ENCODE data around the gene TMEM121. TPM values are rescaled to one million over a fixed set of nuclear protein-coding genes. Genes with fewer than 3 reads are reported as not detected.
"Not testable (repeated sequence)": the region's sequence is repeated elsewhere in the genome, so short reads cannot be mapped to it uniquely, and the experiment has no call there.

Gene TMEM121
- total RNA-seq, 1 donor from 2014 or later = 9.3 TPM

DNA sequence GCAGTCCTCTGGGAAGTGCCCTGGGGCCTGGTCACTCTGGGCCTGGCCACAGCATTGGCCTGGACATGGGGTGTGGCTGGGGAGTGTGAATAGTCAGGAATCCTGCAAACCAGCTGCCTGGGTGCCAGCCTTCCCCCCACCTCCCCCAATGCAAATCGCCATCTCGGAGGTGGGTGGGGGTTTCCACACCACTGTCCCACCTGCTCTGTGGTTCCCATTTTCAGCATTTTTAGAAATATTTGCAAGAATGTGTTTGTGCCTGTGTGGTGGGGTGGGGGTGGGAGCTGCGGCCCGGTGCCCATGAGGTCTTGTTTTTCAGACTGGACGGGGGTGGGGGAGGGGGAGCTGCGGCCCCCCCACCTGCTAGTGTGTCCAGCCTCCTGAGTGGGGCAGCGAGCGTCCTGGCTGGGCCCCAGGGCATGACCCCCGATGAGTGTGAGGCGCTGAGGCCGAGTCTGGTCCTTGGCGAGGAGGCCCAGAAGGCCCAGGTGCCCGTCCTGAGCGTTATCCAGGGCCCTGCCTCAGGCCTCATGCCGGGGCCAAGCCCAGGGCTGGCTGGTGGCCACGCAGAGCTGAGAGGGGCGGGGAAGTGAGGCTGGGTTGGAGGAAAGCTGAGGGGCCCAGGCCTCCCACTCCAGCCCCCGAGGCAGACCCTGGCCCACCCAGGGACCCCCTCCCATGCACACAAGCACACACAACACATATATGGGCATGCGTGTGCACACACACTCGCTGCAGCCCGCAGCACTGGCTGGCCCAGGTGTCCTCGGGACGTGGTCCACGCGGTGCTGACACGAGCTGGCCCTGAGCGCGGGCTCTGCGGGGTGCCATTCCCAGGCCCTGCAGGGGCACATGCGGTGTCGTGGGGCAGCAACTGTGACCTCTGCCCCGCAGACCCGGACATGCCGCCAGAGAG, 40.1 kb downstream of the TMEM121 start:
- H3K27me3 ChIP-seq; H3K27ac ChIP-seq; DNase-seq (ENCODE audit: extremely low spot score in 2 of 2); H3K4me1 ChIP-seq; H3K9me3 ChIP-seq; intact Hi-C loops (cut with DNase I); H3K36me3 ChIP-seq; H3K4me3 ChIP-seq: not testable (repeated sequence)

DNA sequence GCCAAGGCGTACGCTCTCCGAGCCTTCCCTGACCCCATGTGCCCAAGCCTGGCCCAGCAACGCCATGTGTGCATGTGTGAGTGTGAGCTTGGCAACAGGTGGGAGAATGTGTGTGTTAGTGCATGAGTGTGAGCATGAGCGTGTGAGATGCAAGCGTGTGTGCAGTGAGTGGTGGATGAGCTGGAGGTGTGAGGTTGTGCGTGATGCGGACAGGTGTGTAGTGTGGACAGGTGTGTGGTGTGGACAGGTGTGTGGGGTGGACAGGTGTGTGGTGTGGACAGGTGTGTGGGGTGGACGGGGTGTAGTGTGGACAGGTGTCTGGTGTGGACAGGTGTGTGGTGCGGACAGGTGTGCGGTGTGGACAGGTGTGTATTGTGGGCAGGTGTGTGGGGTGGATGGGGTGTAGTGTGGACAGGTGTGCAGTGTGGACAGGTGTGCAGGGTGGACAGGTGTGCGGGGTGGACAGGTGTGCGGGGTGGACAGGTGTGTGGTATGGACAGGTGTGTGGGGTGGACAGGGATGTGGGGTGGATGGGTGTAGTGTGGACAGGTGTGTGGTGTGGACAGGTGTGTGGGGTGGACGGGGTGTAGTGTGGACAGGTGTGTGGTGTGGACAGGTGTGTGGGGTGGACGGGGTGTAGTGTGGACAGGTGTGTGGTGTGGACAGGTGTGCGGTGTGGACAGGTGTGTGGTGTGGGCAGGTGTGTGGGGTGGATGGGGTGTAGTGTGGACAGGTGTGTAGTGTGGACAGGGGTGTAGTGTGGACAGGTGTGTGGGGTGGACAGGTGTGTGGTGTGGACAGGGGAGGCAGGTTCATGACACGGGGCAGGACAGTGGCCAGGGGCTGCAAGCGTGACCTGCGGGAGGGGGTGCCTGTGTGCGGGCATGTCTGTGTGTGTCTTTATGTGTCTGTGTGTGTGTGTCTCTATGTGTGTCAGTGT, 41.1 kb downstream of the TMEM121 start:
- H3K4me1 ChIP-seq; H3K27ac ChIP-seq; H3K27me3 ChIP-seq; H3K9me3 ChIP-seq; DNase-seq (ENCODE audit: extremely low spot score in 2 of 2); intact Hi-C loops (cut with DNase I); H3K36me3 ChIP-seq; H3K4me3 ChIP-seq: not testable (repeated sequence)

DNA sequence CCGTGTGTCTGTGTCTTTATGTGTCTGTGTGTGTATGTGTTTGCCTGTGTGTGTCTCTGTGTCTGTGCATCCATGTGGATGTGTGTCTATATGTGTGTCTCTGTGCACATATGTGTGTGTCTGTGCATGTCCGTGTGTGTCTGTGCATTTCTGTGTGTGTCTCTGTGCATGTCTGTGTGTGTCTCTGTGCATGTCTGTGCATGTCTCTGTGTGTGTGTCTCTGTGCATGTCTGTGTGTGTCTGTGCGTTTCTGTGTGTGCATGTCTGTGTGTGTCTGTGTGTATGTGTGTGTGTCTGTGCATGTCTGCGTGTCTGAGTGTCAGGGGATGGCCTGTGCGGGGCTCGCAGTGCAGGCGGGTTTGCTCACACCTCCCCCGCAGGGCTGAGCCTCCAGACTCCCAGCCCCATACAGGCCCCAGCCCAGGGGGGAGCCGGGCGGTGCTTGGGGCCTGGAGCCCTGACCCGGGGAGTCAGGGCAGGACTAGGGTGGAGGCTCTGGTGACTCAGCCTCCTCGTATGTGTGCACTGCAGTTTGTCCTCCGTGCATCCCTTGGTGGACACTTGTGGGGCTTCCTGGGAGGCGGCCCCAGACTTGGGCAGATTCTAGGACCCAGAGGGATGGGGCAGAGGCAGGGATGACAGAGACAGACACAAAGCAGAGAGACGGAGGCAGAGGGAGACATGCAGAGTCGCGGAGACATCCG, 41.9 kb downstream of the TMEM121 start:
- H3K27me3 ChIP-seq; H3K9me3 ChIP-seq; DNase-seq (ENCODE audit: extremely low spot score in 2 of 2); H3K4me1 ChIP-seq; intact Hi-C loops (cut with DNase I); H3K27ac ChIP-seq; H3K36me3 ChIP-seq; H3K4me3 ChIP-seq: not testable (repeated sequence)

DNA sequence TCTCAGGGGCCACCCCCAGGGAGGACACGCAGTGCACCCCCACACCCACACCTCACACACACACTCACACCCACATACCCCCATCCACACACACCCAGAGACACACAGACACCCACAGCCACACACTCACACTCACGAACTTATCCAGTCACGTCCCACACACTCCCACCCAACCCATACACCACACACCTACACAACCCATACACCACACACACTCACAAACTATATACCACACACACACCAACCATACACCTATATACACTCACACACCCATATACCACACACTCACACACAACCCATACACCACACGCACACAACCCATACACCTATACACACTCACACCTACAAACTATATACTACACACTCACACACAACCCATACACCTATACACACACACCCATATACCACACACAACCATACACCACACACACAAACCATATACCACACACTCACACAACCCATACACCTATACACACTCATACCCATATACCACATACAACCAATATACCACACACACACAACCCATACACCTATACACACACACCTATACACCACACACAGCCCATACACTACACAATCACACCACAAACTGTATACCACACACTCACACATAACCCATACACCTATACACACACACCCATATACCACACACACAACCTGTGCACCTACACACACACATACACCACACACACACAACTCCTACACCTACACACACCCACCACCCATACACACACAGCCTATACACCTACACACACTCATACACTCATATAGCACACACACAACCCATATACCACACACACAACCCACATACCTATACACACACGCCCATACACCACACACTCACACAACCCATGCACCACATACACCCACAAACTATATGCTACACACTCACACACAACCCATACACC, 42.7 kb downstream of the TMEM121 start:
- TF ChIP-seq POLR2AphosphoS5 (IDR thresholded peaks at IDR 0.05; ENCODE audit: insufficient read depth in 1 of 2, low read depth in 1 of 2) = no peak
- TF ChIP-seq, protein P1, sequence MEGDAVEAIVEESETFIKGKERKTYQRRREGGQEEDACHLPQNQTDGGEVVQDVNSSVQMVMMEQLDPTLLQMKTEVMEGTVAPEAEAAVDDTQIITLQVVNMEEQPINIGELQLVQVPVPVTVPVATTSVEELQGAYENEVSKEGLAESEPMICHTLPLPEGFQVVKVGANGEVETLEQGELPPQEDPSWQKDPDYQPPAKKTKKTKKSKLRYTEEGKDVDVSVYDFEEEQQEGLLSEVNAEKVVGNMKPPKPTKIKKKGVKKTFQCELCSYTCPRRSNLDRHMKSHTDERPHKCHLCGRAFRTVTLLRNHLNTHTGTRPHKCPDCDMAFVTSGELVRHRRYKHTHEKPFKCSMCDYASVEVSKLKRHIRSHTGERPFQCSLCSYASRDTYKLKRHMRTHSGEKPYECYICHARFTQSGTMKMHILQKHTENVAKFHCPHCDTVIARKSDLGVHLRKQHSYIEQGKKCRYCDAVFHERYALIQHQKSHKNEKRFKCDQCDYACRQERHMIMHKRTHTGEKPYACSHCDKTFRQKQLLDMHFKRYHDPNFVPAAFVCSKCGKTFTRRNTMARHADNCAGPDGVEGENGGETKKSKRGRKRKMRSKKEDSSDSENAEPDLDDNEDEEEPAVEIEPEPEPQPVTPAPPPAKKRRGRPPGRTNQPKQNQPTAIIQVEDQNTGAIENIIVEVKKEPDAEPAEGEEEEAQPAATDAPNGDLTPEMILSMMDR (IDR thresholded peaks at IDR 0.05) = no peak
- no peak for TF ChIP-seq POLR2A (IDR thresholded peaks at IDR 0.05)
- Histone ChIP-seq H3K27ac (no peak overlapping the region), H3K36me3 (no peaks in the 10 kb centered on the region), H3K4me1 (no peaks in the 10 kb centered on the region), H3K27me3 (no peaks in the 10 kb centered on the region), H3K4me3 (no peak overlapping the region), H3K9me3 (no peaks in the 10 kb centered on the region)
- intact Hi-C loops (cut with DNase I) = no loop called here
- DNase-seq (ENCODE audit: extremely low spot score in 2 of 2) = no peak

DNA sequence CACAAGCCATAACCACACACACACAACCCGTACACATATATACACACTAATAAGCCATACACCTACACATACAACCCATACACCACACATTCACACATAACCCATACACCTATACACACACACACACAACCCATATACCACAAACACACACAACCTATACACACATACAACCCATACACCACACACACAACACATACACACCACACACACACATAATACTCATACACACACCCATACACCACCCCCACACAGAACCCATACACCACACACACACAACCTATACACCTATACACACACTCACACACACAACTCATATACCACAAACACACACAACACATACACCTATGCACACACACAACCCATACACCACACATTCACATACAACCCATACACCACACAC, 44.1 kb downstream of the TMEM121 start:
- Histone ChIP-seq H3K36me3 (no peaks in the 10 kb centered on the region), H3K4me1 (no peaks in the 10 kb centered on the region), H3K27me3 (no peaks in the 10 kb centered on the region), H3K9me3 (no peaks in the 10 kb centered on the region), H3K27ac (no peak overlapping the region), H3K4me3 (no peak overlapping the region)
- TF ChIP-seq POLR2A (IDR thresholded peaks at IDR 0.05) (no peak), POLR2AphosphoS5 (IDR thresholded peaks at IDR 0.05; ENCODE audit: insufficient read depth in 1 of 2, low read depth in 1 of 2) (no peak)
- TF ChIP-seq, protein P1 (IDR thresholded peaks at IDR 0.05) = no peak
- intact Hi-C loops (cut with DNase I) = no loop called here
- no peak for DNase-seq (ENCODE audit: extremely low spot score in 2 of 2)

DNA sequence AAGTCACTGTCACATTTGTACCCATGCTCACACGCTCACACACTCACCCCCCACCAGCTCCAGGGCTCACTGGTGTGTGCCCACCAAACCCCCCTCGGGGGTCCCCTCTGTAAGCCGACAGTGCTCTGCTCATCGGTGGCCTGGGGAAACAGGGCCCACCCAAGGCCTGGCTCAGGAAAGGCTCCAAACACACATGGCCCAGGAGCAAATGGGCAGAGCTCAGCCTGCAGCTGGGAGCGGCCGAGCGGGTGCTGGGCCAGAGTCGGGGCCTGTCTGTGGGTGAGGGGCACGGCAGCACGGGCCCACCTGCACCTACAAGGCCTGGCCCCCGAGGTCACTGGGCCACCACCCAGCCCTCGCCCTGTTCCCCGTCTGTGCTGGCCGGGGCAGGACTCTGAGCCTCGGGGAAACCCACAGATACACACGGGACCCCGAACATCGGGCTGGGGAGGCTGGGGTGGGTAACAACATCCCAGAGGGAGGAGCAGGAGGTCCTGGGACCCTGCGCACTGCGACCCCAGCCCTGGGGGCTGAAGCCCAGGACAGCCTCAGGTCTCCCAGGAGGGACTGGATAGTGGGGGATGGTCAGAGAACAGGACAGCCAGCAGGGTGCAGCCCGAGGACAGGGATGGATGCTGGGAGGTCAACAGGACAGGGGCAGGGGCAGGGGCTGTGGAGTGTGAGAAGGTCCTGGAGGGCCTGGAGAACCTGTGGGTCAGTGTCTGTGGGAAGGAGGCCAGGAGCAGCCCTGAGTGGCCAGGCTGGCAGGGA, 45.0 kb downstream of the TMEM121 start:
- H3K4me3 ChIP-seq; H3K27ac ChIP-seq; H3K4me1 ChIP-seq; H3K36me3 ChIP-seq; DNase-seq (ENCODE audit: extremely low spot score in 2 of 2); intact Hi-C loops (cut with DNase I); H3K9me3 ChIP-seq; H3K27me3 ChIP-seq: not testable (repeated sequence)

DNA sequence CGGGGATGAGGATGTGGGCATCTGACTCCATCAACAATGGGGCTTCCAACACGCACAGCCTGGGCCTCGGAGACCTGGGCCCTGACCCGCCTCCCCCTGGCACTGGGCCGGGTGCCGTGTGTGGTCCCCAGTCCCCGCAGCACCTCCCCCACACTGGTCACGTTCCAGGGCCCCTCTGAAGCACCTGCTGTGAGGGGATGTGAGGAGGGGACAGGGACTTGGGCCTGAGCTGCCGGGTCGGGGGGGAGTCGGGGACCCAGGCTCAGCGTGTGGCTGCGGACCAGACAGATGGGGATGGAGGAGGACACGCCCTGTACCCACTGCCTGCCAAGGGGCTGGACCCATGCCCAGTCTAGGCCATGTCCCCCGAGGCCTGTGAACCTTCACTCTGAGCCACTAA, 45.7 kb downstream of the TMEM121 start:
- H3K9me3 ChIP-seq; H3K4me1 ChIP-seq; H3K36me3 ChIP-seq; intact Hi-C loops (cut with DNase I); H3K4me3 ChIP-seq; H3K27me3 ChIP-seq; H3K27ac ChIP-seq; DNase-seq (ENCODE audit: extremely low spot score in 2 of 2): not testable (repeated sequence)

DNA sequence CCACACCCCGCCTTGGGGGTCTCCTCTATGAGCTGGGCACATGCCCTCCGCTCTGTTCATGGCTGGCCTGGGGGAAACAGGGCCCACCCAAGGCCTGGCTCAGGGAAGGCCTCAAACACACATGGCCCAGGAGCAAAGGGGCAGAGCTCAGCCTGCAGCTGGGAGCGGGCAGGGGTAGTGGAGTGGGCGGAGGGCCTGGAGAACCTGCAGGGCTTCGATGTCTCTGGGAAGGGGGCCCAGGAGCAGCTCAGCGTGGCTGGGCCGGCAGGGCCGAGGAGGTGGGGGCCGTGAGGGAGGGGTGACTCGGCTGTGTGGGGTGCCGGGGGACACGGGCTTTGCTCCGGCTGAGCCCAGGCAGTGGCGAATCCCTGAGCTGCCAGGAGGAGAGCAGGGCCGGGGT, 47.5 kb downstream of the TMEM121 start:
- H3K27ac ChIP-seq; H3K36me3 ChIP-seq; intact Hi-C loops (cut with DNase I); H3K27me3 ChIP-seq; H3K4me3 ChIP-seq; DNase-seq (ENCODE audit: extremely low spot score in 2 of 2); H3K9me3 ChIP-seq; H3K4me1 ChIP-seq: not testable (repeated sequence)

DNA sequence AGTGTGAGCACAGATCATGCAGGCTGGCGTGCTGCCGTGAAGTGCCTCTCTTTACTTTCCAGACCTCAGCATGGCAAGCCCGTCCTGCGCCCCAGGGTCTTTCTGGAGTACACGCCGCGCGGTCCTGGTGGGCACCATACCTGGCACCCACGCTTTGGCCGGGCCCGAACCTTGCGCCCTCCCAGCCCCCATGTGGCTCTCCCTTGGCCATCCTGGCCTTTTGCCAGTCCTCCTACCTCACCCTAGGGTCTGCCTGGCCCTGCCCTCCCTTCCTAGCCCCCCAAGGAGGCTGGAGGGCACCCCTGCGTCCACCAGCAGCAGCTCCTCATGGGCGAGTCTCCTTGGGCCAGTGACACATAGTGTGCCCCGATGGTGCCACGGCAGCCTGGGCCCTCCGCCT, 48.0 kb downstream of the TMEM121 start:
- H3K4me1 ChIP-seq; DNase-seq (ENCODE audit: extremely low spot score in 2 of 2); H3K4me3 ChIP-seq; H3K27ac ChIP-seq; H3K36me3 ChIP-seq; H3K27me3 ChIP-seq; H3K9me3 ChIP-seq; intact Hi-C loops (cut with DNase I): not testable (repeated sequence)
